ENCODE results near the gene MED27.
"Not testable (repeated sequence)": the region's sequence is repeated elsewhere in the genome, so short reads cannot be mapped to it uniquely, and the experiment has no call there.

Gene MED27

GRCh38 chr9:131963072-131964030 lies 116.3 kb downstream of the MED27 start:
- DNase-seq (ENCODE audit: low read depth): no peak

GRCh38 chr9:131961496-131961880 lies 118.2 kb downstream of the MED27 start:
- DNase-seq (ENCODE audit: low read depth): no peak

DNA sequence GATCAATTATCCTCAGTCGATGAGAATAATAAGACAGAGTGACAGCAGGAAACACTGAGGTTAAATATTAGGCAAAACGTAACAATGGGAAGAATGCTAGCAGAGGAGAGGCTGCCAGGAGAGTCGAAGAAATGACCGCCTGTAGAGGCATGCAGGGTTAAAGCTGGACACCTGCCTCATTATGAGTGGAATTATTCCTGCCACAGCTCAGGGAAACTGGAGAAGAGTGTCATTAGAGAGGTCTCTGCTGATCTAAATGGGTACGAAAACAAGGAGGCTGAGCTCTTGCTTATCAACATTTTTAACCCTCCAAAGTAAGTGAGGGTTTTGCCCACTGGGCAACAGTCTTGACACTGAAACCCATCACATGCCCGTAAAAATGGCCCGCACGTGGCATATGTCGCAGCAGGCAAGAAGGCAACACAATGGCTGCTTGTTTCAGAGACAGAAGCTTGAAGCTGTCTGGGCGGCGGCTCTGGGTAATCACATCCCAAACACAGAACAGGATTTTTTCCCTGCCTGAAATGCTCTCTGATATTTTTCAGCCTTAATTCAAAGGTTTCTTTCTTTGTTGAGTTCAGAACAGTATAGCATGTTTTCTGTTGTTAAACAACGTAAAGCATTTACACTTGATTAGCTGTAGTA lies 118.7 kb downstream of the MED27 start:
- DNase-seq (ENCODE audit: low read depth): no peak

DNA sequence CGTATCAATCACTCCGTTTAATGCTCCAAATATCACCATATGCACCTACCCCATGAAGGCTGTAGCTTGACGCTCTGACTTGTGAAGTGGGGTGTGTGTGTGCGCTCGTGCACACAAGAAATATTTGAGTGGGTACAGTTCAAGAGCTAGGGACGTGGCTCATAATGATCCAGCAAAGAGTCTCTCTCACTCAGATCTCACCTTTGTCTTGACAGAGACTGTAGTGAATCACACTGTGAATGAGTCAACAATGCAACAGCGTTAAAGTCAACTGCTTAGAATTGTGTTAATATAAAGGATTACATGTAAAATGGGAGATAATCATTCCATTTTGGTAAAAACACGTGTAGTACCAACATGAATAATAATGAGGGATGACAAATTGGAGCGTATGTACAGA lies 119.4 kb downstream of the MED27 start:
- DNase-seq (ENCODE audit: low read depth): no peak

- no peak for DNase-seq (ENCODE audit: low read depth)
Measured at GRCh38 chr9:131959887-131960286, 119.8 kb downstream of the MED27 start.

DNA sequence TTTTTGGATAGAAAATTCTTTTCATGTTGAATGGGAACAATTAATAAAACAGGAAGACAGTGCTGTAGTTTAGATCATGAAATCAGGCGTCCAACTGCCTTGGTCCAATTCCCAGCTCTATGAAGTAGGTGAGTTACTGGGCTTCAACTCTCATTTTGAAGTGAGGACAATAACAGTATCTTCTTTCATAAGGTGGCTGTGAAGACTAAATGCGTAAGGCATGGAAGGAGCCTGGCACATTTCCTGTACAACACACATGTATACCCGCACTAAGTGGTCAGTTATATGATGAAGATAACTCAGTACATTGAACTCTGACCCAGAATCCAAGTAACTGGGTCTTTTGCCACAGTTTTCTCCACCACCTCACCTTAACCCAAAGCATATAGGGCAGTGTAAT lies 120.6 kb downstream of the MED27 start:
- DNase-seq (ENCODE audit: low read depth): no peak

GRCh38 chr9:131954299-131954698 lies 125.4 kb downstream of the MED27 start:
- DNase-seq (ENCODE audit: low read depth): no peak

DNA sequence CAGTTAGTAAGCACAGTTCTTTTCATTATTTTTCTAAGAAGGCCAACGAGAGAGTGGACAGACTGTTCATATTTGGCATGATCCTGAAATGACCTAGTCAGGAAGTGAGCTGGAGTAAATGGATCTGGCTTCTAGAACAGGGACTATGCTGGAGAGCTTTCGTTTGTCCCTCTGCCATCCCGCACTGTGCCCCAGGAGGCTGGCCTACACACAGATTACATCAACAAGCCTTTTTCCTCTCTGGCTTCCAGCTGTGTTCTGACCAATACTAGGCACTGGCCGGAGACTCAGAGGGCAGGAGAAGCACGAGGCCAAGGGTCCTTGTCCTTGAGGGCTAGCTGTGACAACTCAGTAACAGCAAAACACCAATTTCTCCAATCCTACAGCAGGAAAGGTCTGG lies 127.8 kb downstream of the MED27 start:
- no peak for DNase-seq (ENCODE audit: low read depth)

DNA sequence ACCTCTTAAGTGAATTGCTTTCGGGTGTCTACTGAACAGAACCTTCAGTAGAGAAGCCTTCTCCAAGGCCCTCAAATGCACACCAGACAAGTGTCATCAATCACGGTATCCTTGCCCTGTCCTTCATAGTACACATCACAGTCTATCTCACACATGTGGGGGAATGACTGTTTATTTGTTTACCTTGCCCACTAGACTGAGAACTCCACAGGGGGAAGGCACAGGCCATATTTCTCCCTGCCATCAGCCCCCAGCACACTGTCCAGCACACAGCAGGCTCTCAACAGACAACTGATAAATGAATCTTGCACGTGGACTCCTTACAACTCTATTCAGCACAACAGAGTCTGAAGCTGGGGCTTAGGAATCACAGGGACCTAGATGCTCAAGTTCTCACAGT lies 128.5 kb downstream of the MED27 start:
- DNase-seq (ENCODE audit: low read depth): no peak

DNA sequence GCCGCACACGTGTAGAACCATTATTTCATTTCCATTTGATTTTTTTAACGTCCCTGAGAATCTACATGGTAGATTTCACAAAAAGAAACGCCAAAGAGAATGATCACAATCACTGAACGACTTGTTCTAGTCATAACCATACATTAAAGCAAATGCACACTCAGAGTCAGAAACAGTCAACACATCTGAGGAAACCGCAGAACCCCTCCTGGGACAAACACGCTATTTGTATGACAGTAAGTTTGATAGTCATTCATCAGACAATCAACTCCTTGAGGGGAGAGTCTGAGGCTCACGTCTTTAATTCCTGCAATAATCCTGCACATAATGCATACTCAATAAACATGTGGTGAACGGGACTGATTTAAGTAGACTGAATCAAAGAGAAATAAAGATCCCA lies 129.2 kb downstream of the MED27 start:
- DNase-seq (ENCODE audit: low read depth): no peak

GRCh38 chr9:131946180-131946579 lies 133.5 kb downstream of the MED27 start:
- DNase-seq (ENCODE audit: low read depth): no peak

- no peak for DNase-seq (ENCODE audit: low read depth)
Measured at GRCh38 chr9:131943351-131943841, 136.3 kb downstream of the MED27 start.

DNA sequence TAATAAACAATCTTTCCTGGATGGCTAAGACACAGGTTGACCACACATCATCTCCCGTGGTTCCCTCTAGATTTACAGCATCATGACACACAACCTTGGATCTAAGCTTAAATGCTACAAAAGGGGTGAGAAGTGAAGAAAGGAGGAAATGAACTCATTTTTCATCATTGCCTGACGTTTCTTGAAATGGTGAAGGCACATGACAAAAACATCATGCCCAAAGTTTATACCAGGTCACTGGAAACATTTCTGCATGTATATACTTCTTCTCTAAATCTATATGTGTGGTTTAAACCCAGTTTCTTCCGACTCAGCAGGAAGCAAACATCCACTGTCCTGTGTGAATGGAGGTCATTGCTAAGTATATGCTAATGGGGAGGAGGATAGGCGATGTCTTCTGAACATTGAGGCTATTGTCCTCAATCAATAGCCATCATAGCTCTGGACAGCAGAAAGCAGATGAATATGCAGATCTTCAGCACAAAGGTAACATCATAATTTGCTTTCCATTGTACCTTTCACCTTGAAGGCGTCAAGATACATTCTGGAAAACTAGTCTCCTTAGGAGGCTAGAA lies 137.4 kb downstream of the MED27 start:
- no peak for DNase-seq (ENCODE audit: low read depth)

GRCh38 chr9:131937451-131937850 lies 142.2 kb downstream of the MED27 start:
- no peak for DNase-seq (ENCODE audit: low read depth)

DNA sequence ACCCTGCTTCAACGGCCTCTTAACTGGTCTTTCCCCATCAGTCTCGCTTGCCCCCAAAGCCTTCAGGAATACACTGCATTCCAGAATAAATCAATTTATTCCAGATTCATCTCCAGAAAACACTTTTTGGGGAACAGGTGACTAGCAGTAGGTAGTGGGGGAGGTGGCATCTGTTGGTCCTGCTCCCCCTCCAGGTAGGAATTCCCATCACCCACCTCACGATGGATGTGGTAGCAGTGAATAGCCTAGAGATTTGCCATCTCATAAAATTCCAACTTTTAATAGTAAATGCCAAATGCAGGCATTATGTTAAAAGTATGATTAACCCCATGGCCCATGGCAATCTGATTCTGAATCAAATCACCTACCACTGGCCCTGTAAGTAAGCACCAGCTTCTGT lies 142.7 kb downstream of the MED27 start:
- DNase-seq (ENCODE audit: low read depth): no peak

DNA sequence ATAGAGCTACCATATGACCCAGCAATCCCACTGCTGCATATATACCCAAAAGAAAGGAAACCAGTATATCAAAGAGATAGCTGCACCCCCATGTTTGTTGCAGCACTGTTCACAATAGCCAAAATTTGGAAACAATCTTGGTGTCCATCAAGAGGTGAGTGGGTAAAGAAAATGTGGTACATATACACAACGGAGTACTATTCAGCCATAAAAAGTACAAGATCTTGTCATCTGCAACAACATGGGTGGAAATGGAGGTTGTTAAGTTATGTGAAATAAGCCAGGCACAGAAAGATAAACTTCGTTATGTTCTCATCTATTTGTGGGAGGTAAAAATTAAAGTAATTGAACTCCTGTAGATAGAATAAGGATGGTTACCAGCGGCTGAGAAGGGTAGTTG lies 145.0 kb downstream of the MED27 start:
- no peak for DNase-seq (ENCODE audit: low read depth)

DNA sequence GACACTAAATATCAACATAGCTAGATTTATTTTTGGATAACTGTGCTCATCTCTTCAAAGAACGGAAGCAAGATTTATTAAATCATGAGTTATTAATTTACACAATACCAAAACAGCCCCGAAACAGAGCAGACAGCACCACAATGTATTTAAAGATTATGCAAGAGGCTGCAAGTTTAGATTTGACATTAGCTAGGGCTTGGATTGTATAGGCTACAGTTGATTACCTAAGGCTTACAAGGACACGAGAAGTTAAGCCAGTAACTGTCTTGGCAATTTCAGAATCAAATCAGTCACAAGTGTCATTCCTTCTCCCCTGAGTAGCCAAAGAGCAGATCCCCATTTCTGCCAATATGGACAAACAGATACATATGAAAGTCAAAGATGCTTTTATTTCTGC lies 152.6 kb downstream of the MED27 start:
- DNase-seq (ENCODE audit: low read depth): no peak

GRCh38 chr9:131926360-131926922 lies 153.2 kb downstream of the MED27 start:
- no peak for DNase-seq (ENCODE audit: low read depth)

DNA sequence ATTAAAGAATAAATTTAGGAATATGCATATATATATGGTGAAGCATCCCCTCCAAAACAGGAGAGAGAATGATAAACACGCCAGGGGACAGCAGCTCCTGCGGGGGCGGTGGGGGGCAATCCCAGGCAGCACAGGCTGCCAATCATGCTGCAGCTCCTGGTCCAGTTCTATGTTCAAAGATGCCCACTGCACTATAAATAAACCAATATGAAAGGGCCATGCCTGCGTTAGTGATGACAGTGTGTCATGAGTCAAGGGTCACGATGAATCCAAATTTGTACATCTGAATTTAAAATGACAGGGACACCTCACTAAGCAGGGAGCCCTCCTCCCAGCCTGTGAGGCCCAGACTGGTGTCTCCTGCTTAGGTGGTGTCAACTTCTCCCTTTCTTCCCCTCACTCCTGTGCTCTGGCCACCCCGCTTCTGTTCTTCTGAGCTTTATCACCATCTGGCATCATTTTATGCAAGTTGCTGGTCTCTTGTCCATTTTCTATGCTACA lies 153.9 kb downstream of the MED27 start:
- DNase-seq (ENCODE audit: low read depth): no peak

DNA sequence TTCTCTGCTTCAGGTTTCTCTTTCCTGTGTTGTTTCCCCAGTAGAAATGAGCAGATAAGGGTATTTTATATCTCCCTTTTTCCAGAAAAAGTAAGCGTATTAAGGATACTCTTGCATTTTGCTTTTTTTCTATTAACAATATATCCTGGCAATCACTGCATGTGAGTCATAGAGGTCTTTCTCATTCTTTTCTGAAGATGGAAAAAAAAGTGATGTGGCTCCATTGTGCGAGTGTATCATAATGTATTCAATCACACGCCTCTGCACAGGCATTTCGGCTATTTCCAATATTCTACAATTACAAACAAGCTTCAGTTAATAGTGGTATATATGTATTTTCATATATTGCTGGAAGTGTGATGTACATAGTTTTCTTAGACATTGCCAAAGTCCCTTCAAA lies 155.9 kb downstream of the MED27 start:
- DNase-seq (ENCODE audit: low read depth): no peak

DNA sequence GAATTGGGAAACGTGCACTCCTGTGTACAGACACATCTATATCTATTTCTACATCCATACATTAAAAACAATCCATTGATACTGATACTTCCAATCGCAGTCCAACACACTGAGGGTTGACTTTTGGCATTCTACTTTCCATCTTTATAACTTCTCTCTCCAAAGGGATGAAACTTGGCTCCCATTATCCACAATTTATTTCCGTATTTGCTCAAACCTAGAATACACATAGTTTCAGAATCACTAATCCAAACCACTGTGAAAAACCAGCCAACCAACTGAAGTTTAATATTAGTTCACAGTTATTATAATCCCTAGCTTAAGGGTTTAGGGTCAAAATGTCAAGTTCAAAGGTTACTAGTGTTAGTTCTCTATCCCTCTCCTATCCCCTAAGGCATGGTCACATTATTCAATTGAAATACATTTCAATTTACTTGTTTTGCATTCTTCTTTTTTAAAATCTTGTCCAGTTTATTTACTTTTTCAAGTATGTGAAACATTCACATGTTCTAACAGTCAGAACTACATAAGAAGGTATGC lies 156.5 kb downstream of the MED27 start:
- no peak for DNase-seq (ENCODE audit: low read depth)

GRCh38 chr9:131921635-131922034 lies 158.0 kb downstream of the MED27 start:
- not testable (repeated sequence) for DNase-seq (ENCODE audit: low read depth)
